Chondrocyte (in vitro differentiated cells): ENCODE results near the gene SLC2A10. TPM values are rescaled to one million over a fixed set of nuclear protein-coding genes. Genes with fewer than 3 reads are reported as not detected.
A peak's percentile ranks its signal among the peaks of the same experiment; 100 is the strongest.

ENCODE experiments used
- DNase-seq: peaks from one replicate; pipeline ENCODE4 v3.0.0; 2021; ENCODE audit warnings: mixed read lengths, low spot score
- H3K27ac Mint-ChIP-seq: one replicate; pipeline ENCODE4 v1.8.0; 2021; ENCODE audit warnings: mild to moderate bottlenecking, moderate library complexity, mixed read lengths; ENCODE audit not compliant: unreplicated experiment
- H3K27me3 Mint-ChIP-seq: 2 replicates; pipeline ENCODE4 v1.8.0; 2021; ENCODE audit warnings: low read depth, mixed read lengths
- H3K36me3 Mint-ChIP-seq: 2 replicates; pipeline ENCODE4 v1.8.0; 2021; ENCODE audit warnings: low read depth, mixed read lengths
- H3K4me1 Mint-ChIP-seq: 2 replicates; pipeline ENCODE4 v1.8.0; 2021; ENCODE audit warnings: low read depth, mild to moderate bottlenecking, mixed read lengths
- H3K4me3 Mint-ChIP-seq: one replicate; pipeline ENCODE4 v1.8.0; 2021; ENCODE audit warnings: mild to moderate bottlenecking, moderate library complexity, mixed read lengths; ENCODE audit not compliant: unreplicated experiment
- H3K9me3 Mint-ChIP-seq: 2 replicates; pipeline ENCODE4 v1.8.0; 2021; ENCODE audit warnings: low read depth, mixed read lengths
- total RNA-seq: library from RNA; stranded (reverse); gene quantifications from 3 replicates; pipeline ENCODE4 v1.2.1, GENCODE V29; 2021
- TF ChIP-seq, protein P1 (sequence below): fragments of 200-600 bp; sonication (generic); IDR thresholded peaks from 2 replicates; pipeline ENCODE4 v1.5.0; 2021; ENCODE audit warnings: antibody characterized with exemption, mild to moderate bottlenecking, moderate library complexity

The SLC2A10 gene
- total RNA-seq, 1 donor from 2014 or later, result 39.6 TPM

DNA sequence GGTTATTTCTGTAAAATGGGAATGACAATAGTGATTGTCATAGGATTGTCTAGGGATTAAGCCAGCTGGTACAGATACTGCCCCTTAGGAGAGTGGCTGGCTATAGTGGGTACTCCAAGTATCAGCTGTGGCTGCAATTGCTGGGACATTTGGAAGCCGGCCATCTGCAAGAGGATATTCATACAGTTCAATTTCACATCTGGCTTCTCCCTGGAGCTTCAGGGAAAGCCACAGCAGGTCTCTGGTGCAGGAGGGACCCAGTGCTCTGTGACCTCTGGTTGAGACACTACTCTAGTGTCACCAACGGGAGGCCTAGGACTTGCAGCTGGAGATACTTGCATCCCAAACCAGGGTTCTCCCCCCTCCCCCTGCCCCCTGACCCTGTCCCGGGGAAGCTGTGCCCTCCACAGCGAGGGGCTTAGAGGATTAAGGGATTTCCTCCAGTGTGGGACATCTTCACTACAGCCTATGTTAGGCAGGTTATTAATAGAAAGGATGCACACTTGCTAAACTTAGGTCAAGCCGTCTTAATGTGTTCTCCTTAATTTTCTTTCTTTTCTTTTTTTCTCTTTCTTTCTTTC, 2.7 kb downstream of the SLC2A10 start:
- Mint-ChIP-seq H3K4me3 (no peak overlapping the region), H3K27me3 (no peaks in the 10 kb centered on the region), H3K9me3 (no peaks in the 10 kb centered on the region)

DNA sequence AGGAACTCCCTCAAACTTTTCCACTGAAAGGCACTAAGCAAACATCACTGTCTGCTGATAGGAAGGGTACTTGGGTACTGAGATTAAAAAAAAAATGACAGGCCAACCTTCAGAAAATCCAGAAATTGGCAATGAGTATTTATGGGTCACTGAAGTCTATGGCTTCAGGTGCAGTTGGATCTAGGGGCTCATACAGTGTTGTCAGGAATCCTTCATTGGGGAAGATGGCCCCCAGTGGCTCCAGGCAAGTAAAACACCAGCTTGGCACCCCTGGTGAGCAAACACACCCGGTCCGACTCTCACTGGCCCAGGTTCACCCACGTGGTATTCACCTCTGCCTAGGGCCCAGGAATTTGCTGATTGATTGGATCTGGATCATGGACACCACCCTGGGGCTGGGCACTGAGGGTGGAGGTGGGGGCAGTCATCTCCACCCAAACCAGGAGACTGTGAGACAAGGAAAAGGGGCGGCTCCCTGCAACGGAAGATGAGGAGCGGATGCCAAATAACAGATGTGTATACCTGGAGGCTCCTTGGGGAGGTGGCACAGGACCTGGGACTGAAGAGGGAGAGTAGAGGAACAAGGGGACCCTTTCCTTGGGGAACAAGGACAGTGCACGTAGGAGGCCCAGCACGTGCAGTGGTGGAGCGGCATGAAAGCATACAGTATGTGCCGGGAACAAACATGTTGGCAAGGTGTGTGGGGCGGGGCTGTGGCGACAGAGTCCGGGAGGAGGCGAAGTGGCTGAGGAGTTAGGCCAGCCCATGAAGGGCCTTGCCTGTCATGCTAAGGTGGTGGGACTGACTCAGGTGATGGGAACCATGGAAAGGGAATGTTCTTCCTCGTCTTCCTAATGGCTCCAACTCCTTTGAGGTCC, 4.7 kb downstream of the SLC2A10 start:
- Mint-ChIP-seq H3K4me3 (no peak overlapping the region), H3K9me3 (no peaks in the 10 kb centered on the region), H3K27me3 (no peaks in the 10 kb centered on the region), H3K27ac (no peak overlapping the region), H3K36me3 (peaks cover 6% of the 10 kb centered on the region), H3K4me1 (peaks cover 47% of the 10 kb centered on the region)
- TF ChIP-seq, protein P1, sequence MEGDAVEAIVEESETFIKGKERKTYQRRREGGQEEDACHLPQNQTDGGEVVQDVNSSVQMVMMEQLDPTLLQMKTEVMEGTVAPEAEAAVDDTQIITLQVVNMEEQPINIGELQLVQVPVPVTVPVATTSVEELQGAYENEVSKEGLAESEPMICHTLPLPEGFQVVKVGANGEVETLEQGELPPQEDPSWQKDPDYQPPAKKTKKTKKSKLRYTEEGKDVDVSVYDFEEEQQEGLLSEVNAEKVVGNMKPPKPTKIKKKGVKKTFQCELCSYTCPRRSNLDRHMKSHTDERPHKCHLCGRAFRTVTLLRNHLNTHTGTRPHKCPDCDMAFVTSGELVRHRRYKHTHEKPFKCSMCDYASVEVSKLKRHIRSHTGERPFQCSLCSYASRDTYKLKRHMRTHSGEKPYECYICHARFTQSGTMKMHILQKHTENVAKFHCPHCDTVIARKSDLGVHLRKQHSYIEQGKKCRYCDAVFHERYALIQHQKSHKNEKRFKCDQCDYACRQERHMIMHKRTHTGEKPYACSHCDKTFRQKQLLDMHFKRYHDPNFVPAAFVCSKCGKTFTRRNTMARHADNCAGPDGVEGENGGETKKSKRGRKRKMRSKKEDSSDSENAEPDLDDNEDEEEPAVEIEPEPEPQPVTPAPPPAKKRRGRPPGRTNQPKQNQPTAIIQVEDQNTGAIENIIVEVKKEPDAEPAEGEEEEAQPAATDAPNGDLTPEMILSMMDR, result no peak
- DNase-seq, result no peak

More for the DNA sequence above, 2.7 kb downstream of the SLC2A10 start:
- Mint-ChIP-seq H3K36me3 (peaks cover 5% of the 10 kb centered on the region), H3K27ac (no peak overlapping the region), H3K4me1 (peaks cover 52% of the 10 kb centered on the region)
- no peak for DNase-seq
- TF ChIP-seq, protein P1, result no peak

DNA sequence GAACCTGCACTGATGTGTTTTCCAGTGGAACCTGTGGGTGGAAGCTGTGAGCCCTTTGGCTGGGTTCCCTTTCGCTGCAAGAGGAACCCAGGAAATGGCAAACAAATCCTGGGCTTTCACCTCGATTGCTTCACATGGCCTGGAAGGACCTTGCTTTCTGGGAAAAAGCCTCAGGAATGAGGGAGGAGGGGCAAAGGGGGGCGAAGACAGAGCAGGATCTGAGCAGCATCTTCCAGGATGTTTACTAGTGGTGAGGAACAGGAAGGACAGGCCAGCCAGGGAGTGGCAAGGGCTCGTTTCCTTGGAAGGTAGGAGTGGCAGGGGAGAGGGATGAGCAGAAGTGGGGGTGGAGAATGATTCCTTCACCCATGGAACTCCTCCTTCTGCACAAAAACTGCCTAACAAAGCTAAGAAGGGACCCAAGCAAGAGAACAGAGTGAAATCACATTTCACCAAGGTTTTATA, 5.9 kb downstream of the SLC2A10 start:
- H3K4me3 Mint-ChIP-seq, result no peak overlapping the region
- H3K27ac Mint-ChIP-seq, result no peak overlapping the region
- DNase-seq, result no peak
- H3K36me3 Mint-ChIP-seq, result peaks cover 15% of the 10 kb centered on the region
- no peaks in the 10 kb centered on the region for H3K27me3 Mint-ChIP-seq
- TF ChIP-seq, protein P1, result peak; percentile 14
- H3K9me3 Mint-ChIP-seq, result peaks cover 4% of the 10 kb centered on the region
- peaks cover 40% of the 10 kb centered on the region for H3K4me1 Mint-ChIP-seq

DNA sequence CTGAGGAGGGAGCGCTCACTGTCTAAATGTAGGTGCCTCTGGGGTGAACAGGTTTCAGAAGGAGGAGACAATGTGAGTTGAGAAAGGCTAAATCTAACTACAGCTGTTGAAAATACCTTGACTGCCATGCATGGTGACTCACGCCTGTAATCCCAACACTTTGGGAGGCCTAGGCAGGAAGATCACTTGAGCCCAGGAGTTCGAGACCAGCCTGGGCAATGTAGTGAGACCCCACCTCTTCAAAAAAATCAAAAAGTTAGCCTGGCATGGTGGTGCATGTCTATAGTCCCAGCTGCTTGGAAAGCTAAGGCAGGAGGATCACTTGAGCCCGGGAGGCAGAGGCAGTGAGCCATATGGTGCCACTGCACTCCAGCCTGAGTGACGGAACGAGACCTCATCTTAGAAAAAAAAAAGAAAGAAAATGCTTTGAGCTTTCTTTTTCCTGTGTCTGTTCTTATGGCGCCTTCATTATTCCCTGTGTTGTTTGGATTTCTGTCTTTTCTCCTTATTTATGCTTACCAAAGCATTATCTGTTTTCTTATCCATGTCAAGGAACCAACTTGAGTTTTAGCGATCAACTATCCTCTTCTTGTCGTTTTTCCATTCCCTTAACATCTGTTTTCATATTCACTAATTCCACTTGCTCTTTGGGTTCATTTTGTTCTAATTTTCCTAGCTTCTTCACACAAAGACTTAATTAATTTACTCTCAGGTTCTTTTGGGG, 8.5 kb downstream of the SLC2A10 start:
- Mint-ChIP-seq H3K27me3 (no peaks in the 10 kb centered on the region), H3K4me3 (no peak overlapping the region), H3K27ac (no peak overlapping the region), H3K4me1 (peaks cover 27% of the 10 kb centered on the region), H3K9me3 (peaks cover 13% of the 10 kb centered on the region), H3K36me3 (peaks cover 21% of the 10 kb centered on the region)
- TF ChIP-seq, protein P1, result no peak
- no peak for DNase-seq

DNA sequence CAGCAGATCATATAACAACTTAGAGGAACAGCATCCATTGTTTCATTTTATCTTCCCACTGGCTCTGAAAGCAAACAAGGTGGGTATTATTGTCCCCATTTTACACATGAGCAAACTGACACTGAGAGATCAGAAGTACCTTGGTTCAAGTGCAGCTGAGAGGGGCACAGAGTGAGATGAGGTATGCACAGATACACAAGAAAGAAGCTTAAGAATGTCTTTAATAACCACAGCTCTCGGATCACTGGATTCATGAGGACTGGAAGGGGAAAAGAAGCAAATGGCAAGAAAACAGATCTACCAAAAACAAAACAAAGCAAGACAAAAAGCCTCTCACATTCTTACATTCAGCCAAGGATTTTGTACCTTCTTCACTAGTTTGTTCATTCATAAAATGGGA, 10.6 kb downstream of the SLC2A10 start:
- TF ChIP-seq, protein P1, result no peak
- Mint-ChIP-seq H3K9me3 (peaks cover 13% of the 10 kb centered on the region), H3K4me1 (peaks cover 12% of the 10 kb centered on the region), H3K27me3 (no peaks in the 10 kb centered on the region), H3K27ac (no peak overlapping the region), H3K36me3 (peaks cover 18% of the 10 kb centered on the region), H3K4me3 (no peak overlapping the region)
- DNase-seq, result no peak
